Measurements from ENCODE around the gene EIPR1. TPM values are rescaled to one million over a fixed set of nuclear protein-coding genes. Genes with fewer than 3 reads are reported as not detected.

Gene EIPR1
- total and polyA plus RNA-seq, 10 of the 15 experiments (the other 5 are each of a cell fraction or from before 2014, with no cell fraction given): 23.6 to 61.2 (median 42.2) TPM

GRCh38 chr2:3324036-3324386 is 53.6 kb downstream of the EIPR1 start:
- ChIA-PET CTCF (no interaction called here), POLR2A (no interaction called here), SMC1A (ENCODE audit: uncharacterized antibody, unreplicated experiment) (no interaction called here), RAD21 (ENCODE audit: unreplicated experiment) (no interaction called here)
- Histone ChIP-seq H3K9ac (ENCODE audit: control insufficient read depth, insufficient read depth, low read length) (no peak overlapping the region), H3K4me1 (ENCODE audit: control insufficient read depth, insufficient read depth, low read length) (no peaks in the 10 kb centered on the region), H3K9me3 (replicated peaks; ENCODE audit: control insufficient read depth, insufficient read depth, low read length) (no peaks in the 10 kb centered on the region), H3K36me3 (ENCODE audit: control insufficient read depth in 2 of 2, insufficient read depth in 2 of 2, low read length in 1 of 2) (peaks cover 0 to 2% of the 10 kb centered on the region in 2 experiments; a peak in 2 of 4 replicates), H3K4me3 (no peak overlapping the region), H3K27me3 (replicated peaks in 1 of 2; ENCODE audit: control insufficient read depth in 2 of 2, insufficient read depth in 2 of 2, low read length in 1 of 2) (no peaks in the 10 kb centered on the region), H4K20me1 (ENCODE audit: control insufficient read depth, insufficient read depth) (no peaks in the 10 kb centered on the region), H3K79me2 (ENCODE audit: control insufficient read depth, insufficient read depth, low read length) (no peaks in the 10 kb centered on the region), H3K4me2 (ENCODE audit: control insufficient read depth, insufficient read depth) (no peak overlapping the region), H2AFZ (ENCODE audit: control insufficient read depth, low read depth, low read length) (no peak overlapping the region), H3K27ac (ENCODE audit: control insufficient read depth, insufficient read depth) (no peak overlapping the region)
- intact Hi-C loops (cut with micrococcal nuclease; ENCODE audit: unreplicated experiment): no loop called here
- DNase-seq (ENCODE audit: low read depth, low spot score): no peak
- in situ Hi-C loops (cut with MboI): no loop called here
- 85% methylated on average over 11 of the region's 11 CpGs for WGBS (ENCODE audit: insufficient coverage, insufficient replicate concordance, low lambda C conversion rate, missing lambda C conversion rate)
- ATAC-seq: no peak
- BruUV-seq (replicated peaks): no TSS peak
- FAIRE-seq: no peak
- TF ChIP-seq ZZZ3 (IDR thresholded peaks at IDR 0.05; ENCODE audit: control insufficient read depth, insufficient read length, low read depth): no peak
- no peak for TF ChIP-seq KDM1A (IDR thresholded peaks at IDR 0.05; ENCODE audit: borderline replicate concordance)
- no peak for TF ChIP-seq ATF2 (IDR thresholded peaks at IDR 0.05; ENCODE audit: low read length)
- TF ChIP-seq ZNF687 (IDR thresholded peaks at IDR 0.05): no peak
- no peak for TF ChIP-seq RBBP5 (conservative IDR thresholded peaks at IDR 0.05)
- TF ChIP-seq TARDBP (IDR thresholded peaks at IDR 0.05; ENCODE audit: borderline replicate concordance): no peak
- no peak for TF ChIP-seq SMAD1 (IDR thresholded peaks at IDR 0.05; ENCODE audit: low read depth, partially characterized antibody)
- no peak for TF ChIP-seq BCL11A (IDR thresholded peaks at IDR 0.05; ENCODE audit: low read depth, low read length)
- TF ChIP-seq IKZF1 (conservative IDR thresholded peaks at IDR 0.05): no peak
- TF ChIP-seq ZNF592 (IDR thresholded peaks at IDR 0.05): no peak
- TF ChIP-seq CBFB (IDR thresholded peaks at IDR 0.05; ENCODE audit: low read depth): no peak
- no peak for TF ChIP-seq NKRF (conservative IDR thresholded peaks at IDR 0.05)
- no peak for TF ChIP-seq MTA3 (IDR thresholded peaks at IDR 0.05; ENCODE audit: borderline replicate concordance, low read length)
- no peak for TF ChIP-seq IRF4 (IDR thresholded peaks at IDR 0.05; ENCODE audit: low read depth, low read length)
- TF ChIP-seq SREBF1 (IDR thresholded peaks at IDR 0.05; ENCODE audit: low read length): no peak
